Calu3 (cell line): ENCODE data around the gene PIEZO2. TPM values are rescaled to one million over a fixed set of nuclear protein-coding genes. Genes with fewer than 3 reads are reported as not detected.

Experiments used
- BruUV-seq: library from RNA; stranded (reverse); fragments of 400-500 nt; replicated peaks from 2 replicates; lab custom pipeline; 2021; lab: Mats Ljungman, UMichigan
- CTCF ChIA-PET: fragments of 300-600 bp; sonication (Branson Sonifier 250); formaldehyde crosslinking; loops from one replicate; lab custom pipeline; 2022; ENCODE audit warnings: antibody characterized with exemption; lab: Charles Lee
- DNase-seq: peaks from one replicate; pipeline ENCODE4 v3.0.0; 2022
- H3K27ac Mint-ChIP-seq: one replicate; pipeline ENCODE4 v1.8.0; 2022; ENCODE audit warnings: mixed read lengths; ENCODE audit not compliant: unreplicated experiment
- H3K27me3 Mint-ChIP-seq: one replicate; pipeline ENCODE4 v1.8.0; 2022; ENCODE audit warnings: mixed read lengths; ENCODE audit not compliant: unreplicated experiment
- H3K36me3 Mint-ChIP-seq: one replicate; pipeline ENCODE4 v1.8.0; 2022; ENCODE audit warnings: mild to moderate bottlenecking, moderate library complexity, mixed read lengths; ENCODE audit not compliant: insufficient read depth, unreplicated experiment
- H3K4me1 Mint-ChIP-seq: one replicate; pipeline ENCODE4 v1.8.0; 2022; ENCODE audit warnings: mild to moderate bottlenecking, low read depth, mixed read lengths; ENCODE audit not compliant: unreplicated experiment
- H3K4me3 Mint-ChIP-seq: one replicate; pipeline ENCODE4 v1.8.0; 2022; ENCODE audit warnings: mild to moderate bottlenecking, low read depth, moderate library complexity, mixed read lengths; ENCODE audit not compliant: unreplicated experiment
- H3K9me3 Mint-ChIP-seq: one replicate; pipeline ENCODE4 v1.8.0; 2022; ENCODE audit warnings: low read depth, mixed read lengths; ENCODE audit not compliant: unreplicated experiment
- intact Hi-C: fragments of 100-400 bp; cut with micrococcal nuclease; formaldehyde crosslinking; loops from one replicate; pipeline ENCODE4 v1.10.0; 2022; ENCODE audit not compliant: unreplicated experiment
- total RNA-seq: library from RNA; stranded (reverse); gene quantifications from 2 replicates; pipeline ENCODE4 v1.2.3, GENCODE V29; 2022
- TF ChIP-seq, protein P1 (sequence below): fragments of 200-600 bp; IDR thresholded peaks from one replicate; pipeline ENCODE4 v1.8.0; 2022; ENCODE audit warnings: antibody characterized with exemption; ENCODE audit not compliant: unreplicated experiment

PIEZO2 gene
- total RNA-seq, 1 experiment from 2014 or later, result 0.24 TPM

DNA sequence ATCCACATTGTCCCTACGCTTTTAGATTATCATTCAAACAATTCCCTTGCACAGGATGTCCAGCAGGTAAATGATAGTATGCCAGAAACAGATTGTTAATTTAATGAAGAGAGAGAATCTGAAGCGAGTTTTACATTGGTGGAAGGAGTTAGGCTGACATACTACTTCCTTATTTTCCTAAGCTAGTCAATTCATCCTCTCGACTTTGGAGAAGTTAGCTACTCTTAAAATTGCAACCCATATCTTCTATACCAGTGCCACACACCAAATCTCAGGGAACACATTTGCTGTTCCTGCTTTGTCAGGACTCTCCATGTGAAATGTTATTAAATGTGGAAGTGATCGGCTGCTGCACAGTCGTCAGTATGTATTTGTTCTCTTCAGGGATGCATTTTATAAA is 374.3 kb downstream of the PIEZO2 start:
- Mint-ChIP-seq H3K27me3 (peaks cover 63% of the 10 kb centered on the region), H3K27ac (no peak overlapping the region), H3K9me3 (peaks cover 2% of the 10 kb centered on the region), H3K4me3 (no peak overlapping the region), H3K36me3 (no peaks in the 10 kb centered on the region), H3K4me1 (no peaks in the 10 kb centered on the region)
- intact Hi-C loops, result no loop called here
- TF ChIP-seq, protein P1, sequence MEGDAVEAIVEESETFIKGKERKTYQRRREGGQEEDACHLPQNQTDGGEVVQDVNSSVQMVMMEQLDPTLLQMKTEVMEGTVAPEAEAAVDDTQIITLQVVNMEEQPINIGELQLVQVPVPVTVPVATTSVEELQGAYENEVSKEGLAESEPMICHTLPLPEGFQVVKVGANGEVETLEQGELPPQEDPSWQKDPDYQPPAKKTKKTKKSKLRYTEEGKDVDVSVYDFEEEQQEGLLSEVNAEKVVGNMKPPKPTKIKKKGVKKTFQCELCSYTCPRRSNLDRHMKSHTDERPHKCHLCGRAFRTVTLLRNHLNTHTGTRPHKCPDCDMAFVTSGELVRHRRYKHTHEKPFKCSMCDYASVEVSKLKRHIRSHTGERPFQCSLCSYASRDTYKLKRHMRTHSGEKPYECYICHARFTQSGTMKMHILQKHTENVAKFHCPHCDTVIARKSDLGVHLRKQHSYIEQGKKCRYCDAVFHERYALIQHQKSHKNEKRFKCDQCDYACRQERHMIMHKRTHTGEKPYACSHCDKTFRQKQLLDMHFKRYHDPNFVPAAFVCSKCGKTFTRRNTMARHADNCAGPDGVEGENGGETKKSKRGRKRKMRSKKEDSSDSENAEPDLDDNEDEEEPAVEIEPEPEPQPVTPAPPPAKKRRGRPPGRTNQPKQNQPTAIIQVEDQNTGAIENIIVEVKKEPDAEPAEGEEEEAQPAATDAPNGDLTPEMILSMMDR, result no peak
- no TSS peak for BruUV-seq
- CTCF ChIA-PET, result no interaction called here
- DNase-seq, result no peak

GRCh38 chr18:10771053-10771709 is 378.2 kb downstream of the PIEZO2 start:
- intact Hi-C loops, result no loop called here
- CTCF ChIA-PET, result no interaction called here
- H3K27ac Mint-ChIP-seq, result no peak overlapping the region

GRCh38 chr18:10770264-10770663 is 379.1 kb downstream of the PIEZO2 start:
- Mint-ChIP-seq H3K4me1 (no peaks in the 10 kb centered on the region), H3K27ac (no peak overlapping the region), H3K36me3 (no peaks in the 10 kb centered on the region), H3K27me3 (peaks cover 66% of the 10 kb centered on the region), H3K4me3 (no peak overlapping the region), H3K9me3 (peaks cover 2% of the 10 kb centered on the region)
- DNase-seq, result no peak
- CTCF ChIA-PET, result no interaction called here
- BruUV-seq, result no TSS peak
- TF ChIP-seq, protein P1, result no peak
- intact Hi-C loops, result no loop called here

More at GRCh38 chr18:10771053-10771709, 378.2 kb downstream of the PIEZO2 start:
- Mint-ChIP-seq H3K4me1 (no peaks in the 10 kb centered on the region), H3K27me3 (peaks cover 65% of the 10 kb centered on the region), H3K9me3 (peaks cover 2% of the 10 kb centered on the region), H3K4me3 (no peak overlapping the region), H3K36me3 (no peaks in the 10 kb centered on the region)
- TF ChIP-seq, protein P1, result no peak
- DNase-seq, result no peak
- BruUV-seq, result no TSS peak

DNA sequence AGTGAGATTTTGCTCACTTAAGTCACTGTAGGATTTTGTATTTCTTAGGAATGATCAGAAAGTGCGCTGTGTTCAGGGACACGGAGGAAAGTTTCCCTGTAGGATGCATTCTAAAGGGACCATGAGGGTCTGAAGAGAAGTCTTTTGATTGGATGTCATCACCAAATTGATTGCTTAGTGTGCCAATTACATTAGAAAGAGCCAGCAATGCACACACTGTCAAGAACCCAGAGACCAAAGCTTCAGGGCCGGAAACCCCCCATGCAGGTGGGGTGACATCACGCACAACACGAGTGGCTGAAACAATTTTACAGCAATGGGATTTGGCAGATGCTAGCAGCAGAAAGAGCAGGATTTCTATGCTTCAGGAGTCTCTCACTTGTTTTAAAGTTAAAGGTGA is 381.1 kb downstream of the PIEZO2 start:
- no peak for DNase-seq
- BruUV-seq, result no TSS peak
- Mint-ChIP-seq H3K9me3 (peaks cover 3% of the 10 kb centered on the region), H3K27me3 (peaks cover 54% of the 10 kb centered on the region), H3K4me3 (no peak overlapping the region), H3K27ac (no peak overlapping the region), H3K4me1 (no peaks in the 10 kb centered on the region), H3K36me3 (no peaks in the 10 kb centered on the region)
- TF ChIP-seq, protein P1, result no peak
- intact Hi-C loops, result no loop called here
- CTCF ChIA-PET, result interaction anchor here (1.3 kb wide), 1 partner anchor 9 kb away, joined by 3 read pairs; no protein-coding TSS in a partner anchor
